Type B pancreatic cell (in vitro differentiated cells): ENCODE measurements around the gene NLRP6. TPM values are rescaled to one million over a fixed set of nuclear protein-coding genes. Genes with fewer than 3 reads are reported as not detected.
"Not testable (repeated sequence)": the region's sequence is repeated elsewhere in the genome, so short reads cannot be mapped to it uniquely, and the experiment has no call there.

Experiments used
- DNase-seq: peaks from one replicate; pipeline ENCODE4 v3.0.0; 2021; ENCODE audit warnings: mixed read lengths; ENCODE audit not compliant: unreplicated experiment; ENCODE audit errors: extremely low spot score
- H3K27ac Mint-ChIP-seq: 2 replicates; pipeline ENCODE4 v1.8.0; 2021; ENCODE audit warnings: mild to moderate bottlenecking, mixed read lengths
- H3K27me3 Mint-ChIP-seq: 2 replicates; pipeline ENCODE4 v1.8.0; 2021; ENCODE audit warnings: mixed read lengths
- H3K36me3 Mint-ChIP-seq: 2 replicates; pipeline ENCODE4 v1.8.0; 2021; ENCODE audit warnings: mixed read lengths
- H3K4me1 Mint-ChIP-seq: one replicate; pipeline ENCODE4 v1.8.0; 2021; ENCODE audit warnings: mixed read lengths; ENCODE audit not compliant: unreplicated experiment
- H3K4me3 Mint-ChIP-seq: 2 replicates; pipeline ENCODE4 v1.8.0; 2021; ENCODE audit warnings: mild to moderate bottlenecking, mixed read lengths
- H3K9me3 Mint-ChIP-seq: 2 replicates; pipeline ENCODE4 v1.8.0; 2021; ENCODE audit warnings: mixed read lengths
- total RNA-seq: library from RNA; stranded (reverse); gene quantifications from 2 replicates; pipeline ENCODE4 v1.2.1, GENCODE V29; 2021; ENCODE audit warnings: low replicate concordance
- TF ChIP-seq, protein P1 (sequence below): fragments of 200-600 bp; sonication (generic); conservative IDR thresholded peaks from 2 replicates; pipeline ENCODE4 v1.5.0; 2021; ENCODE audit warnings: antibody characterized with exemption, mild to moderate bottlenecking

Gene NLRP6
- total RNA-seq, 1 donor from 2014 or later, result not detected

DNA sequence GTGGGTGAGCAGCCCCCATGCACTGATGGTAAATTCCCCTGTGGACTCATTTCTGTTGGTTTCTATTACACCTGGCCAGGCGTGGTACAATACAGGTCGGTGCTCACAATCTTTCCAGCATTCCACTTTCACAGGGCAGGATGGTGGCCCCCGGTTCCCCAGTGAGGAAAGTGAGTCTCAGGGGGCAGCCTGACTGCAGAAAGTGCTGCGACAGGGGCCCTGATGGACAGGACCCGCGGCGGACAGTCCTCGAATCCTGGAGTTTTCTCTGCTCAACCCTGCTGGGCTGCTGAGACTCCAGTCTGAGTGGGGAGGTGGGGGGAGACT is 7.7 kb downstream of the NLRP6 start:
- Mint-ChIP-seq H3K27me3 (peaks cover 31% of the 10 kb centered on the region), H3K4me3 (no peak overlapping the region), H3K4me1 (peaks cover 10% of the 10 kb centered on the region), H3K27ac (no peak overlapping the region), H3K36me3 (no peaks in the 10 kb centered on the region), H3K9me3 (no peaks in the 10 kb centered on the region)
- TF ChIP-seq, protein P1, sequence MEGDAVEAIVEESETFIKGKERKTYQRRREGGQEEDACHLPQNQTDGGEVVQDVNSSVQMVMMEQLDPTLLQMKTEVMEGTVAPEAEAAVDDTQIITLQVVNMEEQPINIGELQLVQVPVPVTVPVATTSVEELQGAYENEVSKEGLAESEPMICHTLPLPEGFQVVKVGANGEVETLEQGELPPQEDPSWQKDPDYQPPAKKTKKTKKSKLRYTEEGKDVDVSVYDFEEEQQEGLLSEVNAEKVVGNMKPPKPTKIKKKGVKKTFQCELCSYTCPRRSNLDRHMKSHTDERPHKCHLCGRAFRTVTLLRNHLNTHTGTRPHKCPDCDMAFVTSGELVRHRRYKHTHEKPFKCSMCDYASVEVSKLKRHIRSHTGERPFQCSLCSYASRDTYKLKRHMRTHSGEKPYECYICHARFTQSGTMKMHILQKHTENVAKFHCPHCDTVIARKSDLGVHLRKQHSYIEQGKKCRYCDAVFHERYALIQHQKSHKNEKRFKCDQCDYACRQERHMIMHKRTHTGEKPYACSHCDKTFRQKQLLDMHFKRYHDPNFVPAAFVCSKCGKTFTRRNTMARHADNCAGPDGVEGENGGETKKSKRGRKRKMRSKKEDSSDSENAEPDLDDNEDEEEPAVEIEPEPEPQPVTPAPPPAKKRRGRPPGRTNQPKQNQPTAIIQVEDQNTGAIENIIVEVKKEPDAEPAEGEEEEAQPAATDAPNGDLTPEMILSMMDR, result no peak
- peak; percentile 66 for DNase-seq

DNA sequence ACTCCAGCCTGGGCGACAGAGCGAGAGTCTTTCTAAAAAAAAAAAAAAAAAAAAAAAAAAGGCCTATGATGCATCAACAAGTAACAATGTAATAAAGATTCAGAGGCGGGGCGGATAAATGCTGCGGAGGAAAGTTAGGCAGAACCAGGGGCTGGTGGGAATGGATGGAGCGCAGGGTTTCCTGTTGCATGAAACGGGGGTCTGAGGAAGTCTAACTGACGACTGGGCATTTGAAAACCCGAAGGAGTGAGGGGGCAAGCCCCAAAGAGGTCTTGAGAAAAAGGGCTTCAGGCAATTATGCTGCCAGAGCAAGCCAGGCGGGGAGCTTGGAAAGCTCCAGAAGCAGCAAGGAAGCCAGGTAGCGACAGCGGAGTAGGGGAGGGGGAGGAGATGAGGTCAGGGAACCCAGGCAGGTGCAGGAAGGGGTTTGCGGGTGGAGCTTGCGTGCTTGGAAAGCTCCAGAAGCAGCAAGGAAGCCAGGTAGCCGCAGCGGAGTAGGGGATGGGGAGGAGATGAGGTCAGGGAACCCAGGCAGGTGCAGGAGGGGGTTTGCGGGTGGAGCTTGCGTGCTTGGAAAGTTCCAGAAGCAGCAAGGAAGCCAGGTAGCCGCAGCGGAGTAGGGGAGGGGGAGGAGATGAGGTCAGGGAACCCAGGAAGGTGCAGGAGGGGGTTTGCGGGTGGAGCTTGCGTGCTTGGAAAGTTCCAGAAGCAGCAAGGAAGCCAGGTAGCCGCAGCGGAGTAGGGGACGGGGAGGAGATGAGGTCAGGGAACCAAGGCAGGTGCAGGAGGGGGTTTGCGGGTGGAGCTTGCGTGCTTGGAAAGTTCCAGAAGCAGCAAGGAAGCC is 9.0 kb downstream of the NLRP6 start:
- not testable (repeated sequence) for H3K9me3 Mint-ChIP-seq, H3K36me3 Mint-ChIP-seq, H3K4me1 Mint-ChIP-seq
- Mint-ChIP-seq H3K27me3 (peaks cover 27% of the 10 kb centered on the region), H3K4me3 (peak overlapping the region; percentile 78), H3K27ac (peak overlapping the region; percentile 53)
- DNase-seq, result peak; percentile 55

DNA sequence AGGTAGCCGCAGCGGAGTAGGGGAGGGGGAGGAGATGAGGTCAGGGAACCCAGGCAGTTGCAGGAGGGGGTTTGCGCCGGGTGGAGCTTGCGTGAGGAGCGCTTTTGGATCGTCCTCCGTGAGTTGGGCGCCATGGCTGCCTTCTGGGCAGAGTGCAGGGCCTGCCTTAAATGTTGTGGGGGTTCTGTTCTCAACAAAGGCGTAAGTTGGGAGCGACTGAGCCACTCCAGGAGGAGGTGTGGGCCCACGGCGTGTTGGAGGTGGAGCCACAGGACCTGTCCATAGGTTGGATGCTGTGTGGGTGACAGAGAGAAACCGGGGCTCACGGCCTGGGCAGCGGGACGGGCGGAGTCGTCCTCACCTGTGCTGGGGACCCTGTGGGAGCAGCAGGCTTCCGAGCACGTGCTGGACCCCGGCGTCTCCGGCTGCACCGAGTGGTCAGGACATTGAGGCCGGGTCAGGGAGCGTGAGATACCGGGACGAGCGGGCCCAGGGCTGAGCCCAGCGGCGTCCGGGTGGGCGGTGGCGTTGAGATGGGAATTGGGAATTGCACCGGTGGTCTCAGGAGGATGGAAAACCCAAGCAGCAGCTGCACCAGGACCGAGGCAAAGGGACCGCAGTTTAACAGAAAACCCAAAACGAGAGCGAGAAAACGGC is 9.7 kb downstream of the NLRP6 start:
- H3K4me1 Mint-ChIP-seq, result peaks cover 5% of the 10 kb centered on the region
- no peaks in the 10 kb centered on the region for H3K9me3 Mint-ChIP-seq
- H3K27me3 Mint-ChIP-seq, result peaks cover 20% of the 10 kb centered on the region
- peak; percentile 68 for DNase-seq
- H3K36me3 Mint-ChIP-seq, result peaks cover 3% of the 10 kb centered on the region
- peak overlapping the region; percentile 84 for H3K4me3 Mint-ChIP-seq
- TF ChIP-seq, protein P1, result no peak
- H3K27ac Mint-ChIP-seq, result no peak overlapping the region

DNA sequence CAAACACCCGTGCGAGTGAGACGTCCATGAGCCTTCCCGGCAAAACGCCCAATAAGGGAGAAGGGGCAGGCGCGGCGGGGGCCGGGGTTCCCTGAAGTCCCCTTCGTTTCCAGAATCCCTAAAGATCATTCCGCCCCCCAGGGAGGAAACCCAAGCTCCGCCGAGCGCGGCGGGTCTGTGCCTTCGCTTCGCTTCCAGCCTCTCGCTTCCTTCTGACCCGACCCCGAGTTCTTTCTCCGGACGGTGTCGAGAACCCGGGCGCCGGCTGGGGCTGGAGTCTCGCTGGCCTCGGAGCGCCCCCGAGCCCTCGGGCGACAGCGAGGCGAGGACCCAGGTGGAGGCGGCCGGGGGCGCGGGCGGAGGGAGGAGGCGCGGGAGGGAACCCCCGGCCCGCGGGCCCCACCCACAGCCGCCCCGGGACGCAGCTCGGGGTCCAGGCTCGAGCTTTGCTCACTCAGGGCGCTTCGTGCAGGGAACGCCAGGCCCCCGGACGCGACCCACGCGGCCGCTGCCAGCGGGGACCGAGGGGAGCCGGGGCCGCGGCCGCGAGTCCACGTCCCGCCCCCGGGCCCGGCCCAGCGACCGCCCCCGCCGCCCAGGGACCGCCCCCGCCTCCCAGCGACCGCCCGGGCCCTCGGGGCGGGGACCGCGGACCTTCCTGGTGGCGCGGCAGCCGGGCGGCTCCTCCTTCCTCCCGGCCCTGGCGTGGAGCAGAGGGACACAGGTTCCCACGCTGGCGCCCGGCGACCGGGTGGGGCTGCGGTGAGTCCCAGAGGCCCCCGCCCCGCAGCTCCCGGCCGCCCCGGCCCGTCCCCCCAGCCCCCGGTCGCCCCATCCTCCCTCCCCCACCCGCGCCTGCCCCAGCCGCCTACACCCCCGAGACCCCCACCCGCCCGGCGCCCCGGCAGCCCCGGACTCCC is 10.5 kb downstream of the NLRP6 start, which contains the start of gene PGGHG:
Gene PGGHG, plus strand, starts transcription at position 649 of the 920 bp plus-strand sequence. CDS start 691 bp downstream, outside the sequence.
- TF ChIP-seq, protein P1, result no peak
- Mint-ChIP-seq H3K4me1 (peaks cover 3% of the 10 kb centered on the region), H3K27ac (no peak within 1 kb of the TSS), H3K27me3 (peaks cover 16% of the 10 kb centered on the region), H3K4me3 (peak within 1 kb of the TSS; percentile 84), H3K36me3 (peaks cover 3% of the 10 kb centered on the region), H3K9me3 (no peaks in the 10 kb centered on the region)
- peak; percentile 70 for DNase-seq

DNA sequence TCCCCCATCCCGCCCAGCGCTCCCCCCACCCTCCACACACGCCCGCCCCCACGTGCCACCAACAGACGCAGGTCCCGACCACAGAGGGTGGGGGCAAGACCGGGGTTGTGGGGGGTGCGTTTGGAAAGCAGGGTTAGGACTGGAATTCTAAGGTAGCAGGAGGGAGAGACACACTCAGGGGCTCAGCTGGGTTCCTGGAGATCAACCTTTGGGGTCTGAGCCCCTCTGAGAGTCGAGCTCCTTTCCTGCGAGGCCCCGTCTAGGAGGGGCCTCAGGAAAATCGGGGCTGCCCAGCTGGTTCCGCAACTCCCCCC is 11.1 kb downstream of the NLRP6 start:
- no peak for DNase-seq
- Mint-ChIP-seq H3K27ac (no peak overlapping the region), H3K4me1 (peaks cover 3% of the 10 kb centered on the region), H3K9me3 (no peaks in the 10 kb centered on the region), H3K36me3 (peaks cover 3% of the 10 kb centered on the region), H3K4me3 (peak overlapping the region; percentile 69), H3K27me3 (peaks cover 16% of the 10 kb centered on the region)
- TF ChIP-seq, protein P1, result no peak
